Liver (tissue), 9 donors: ENCODE data around the gene RPP25L. TPM values are rescaled to one million over a fixed set of nuclear protein-coding genes. Genes with fewer than 3 reads are reported as not detected.

Source experiments
- DNase-seq: peaks from one replicate; pipeline ENCODE4 v3.0.0-alpha.2; 2017; ENCODE audit warnings: low spot score
- H3K27ac ChIP-seq, 2 donors: one replicate each; pipeline ENCODE4 v1.7.0; 2013; ENCODE audit warnings: inconsistent platforms in 2 of 2, low read length in 2 of 2, control low read depth in 1 of 2, low read depth in 1 of 2, mild to moderate bottlenecking in 1 of 2
- H3K27me3 ChIP-seq, 4 donors: one replicate each; pipeline versions ENCODE4 v1.6.1 to v1.7.0; 2013; ENCODE audit warnings: low read length in 3 of 4, inconsistent platforms in 1 of 4, mild to moderate bottlenecking in 1 of 4, moderate library complexity in 1 of 4; ENCODE audit not compliant: control insufficient read depth in 4 of 4, insufficient read depth in 4 of 4
- H3K36me3 ChIP-seq, 4 donors: one replicate each; pipeline versions ENCODE4 v1.6.1 to v1.7.0; 2013; ENCODE audit warnings: low read length in 3 of 4, mild to moderate bottlenecking in 3 of 4, low read depth in 1 of 4, moderate library complexity in 1 of 4; ENCODE audit not compliant: control insufficient read depth in 4 of 4, insufficient read depth in 3 of 4
- H3K4me1 ChIP-seq, 4 donors: one replicate each; pipeline versions ENCODE4 v1.6.1 to v1.7.0; 2013; ENCODE audit warnings: low read length in 3 of 4, mild to moderate bottlenecking in 3 of 4, moderate library complexity in 1 of 4; ENCODE audit not compliant: control insufficient read depth in 4 of 4, insufficient read depth in 4 of 4
- H3K4me3 ChIP-seq, 3 donors: one replicate each; pipeline versions ENCODE4 v1.6.1 to v1.7.0; 2013; ENCODE audit warnings: low read length in 3 of 3, control low read depth in 1 of 3, low read depth in 1 of 3, mild to moderate bottlenecking in 1 of 3
- H3K9ac ChIP-seq, 2 donors: one replicate each; pipeline ENCODE4 v1.7.0; 2013; ENCODE audit warnings: low read length in 2 of 2, mild to moderate bottlenecking in 2 of 2, moderate library complexity in 2 of 2, control low read depth in 1 of 2, low read depth in 1 of 2
- H3K9me3 ChIP-seq, 4 donors: one replicate each; pipeline versions ENCODE4 v1.6.1 to v1.7.0; 2013; ENCODE audit warnings: low read length in 3 of 4; ENCODE audit not compliant: control insufficient read depth in 4 of 4
- CTCF ChIP-seq: fragments of 150-350 bp; IDR thresholded peaks from 2 replicates; pipeline ENCODE4 v1.5.1; 2017; ENCODE audit warnings: improper control_type of control experiment, low read depth, low read length; ENCODE audit not compliant: missing input control
- EGR1 ChIP-seq, 2 donors: IDR thresholded peaks; 2 replicates each; pipeline ENCODE4 v1.6.1; 2016 to 2018; ENCODE audit warnings: antibody characterized with exemption in 2 of 2, low read depth in 2 of 2
- FOXA1 ChIP-seq: IDR thresholded peaks from 2 replicates; pipeline ENCODE4 v1.6.1; 2016; ENCODE audit warnings: antibody characterized with exemption
- GABPA ChIP-seq, 2 donors: IDR thresholded peaks in 1 of 2; conservative IDR thresholded peaks in 1 of 2; 2 replicates each; pipeline ENCODE4 v1.6.1; 2016; ENCODE audit warnings: antibody characterized with exemption in 2 of 2, mild to moderate bottlenecking in 1 of 2, moderate library complexity in 1 of 2
- HNF4A ChIP-seq, 2 donors: conservative IDR thresholded peaks; 2 replicates each; pipeline ENCODE4 v1.6.1; 2016; ENCODE audit warnings: antibody characterized with exemption in 2 of 2, mild to moderate bottlenecking in 2 of 2
- JUND ChIP-seq, 2 donors: IDR thresholded peaks; 2 replicates each; pipeline ENCODE4 v1.6.1; 2016; ENCODE audit warnings: antibody characterized with exemption in 2 of 2
- NR2F2 ChIP-seq: IDR thresholded peaks from 2 replicates; pipeline ENCODE4 v1.6.1; 2016; ENCODE audit warnings: antibody characterized with exemption
- RAD21 ChIP-seq, 2 donors: IDR thresholded peaks; 2 replicates each; pipeline ENCODE4 v1.6.1; 2016; ENCODE audit warnings: antibody characterized with exemption in 2 of 2, mild to moderate bottlenecking in 2 of 2
- RXRA ChIP-seq, 2 donors: IDR thresholded peaks; 2 replicates each; pipeline ENCODE4 v1.6.1; 2017 to 2018; ENCODE audit warnings: antibody characterized with exemption in 2 of 2, mild to moderate bottlenecking in 1 of 2
- SP1 ChIP-seq: IDR thresholded peaks from 2 replicates; pipeline ENCODE4 v1.6.1; 2018; ENCODE audit warnings: antibody characterized with exemption, mild to moderate bottlenecking
- TAF1 ChIP-seq: conservative IDR thresholded peaks from 2 replicates; pipeline ENCODE4 v1.6.1; 2016; ENCODE audit warnings: antibody characterized with exemption, mild to moderate bottlenecking
- ZBTB33 ChIP-seq: IDR thresholded peaks from 2 replicates; pipeline ENCODE4 v1.6.1; 2016; ENCODE audit warnings: antibody characterized with exemption
- WGBS: extraction: QIAGEN DNeasy Blood & Tissue Kit; methylation state at CpG from one replicate; pipeline ENCODE4 v1.1.7; 2013; 5-methylcytosine and 5-hydroxymethylcytosine counted together
- polyA plus RNA-seq, 2 donors: library from polyadenylated mRNA; stranded (reverse) in 1 of 2; unstranded in 1 of 2; fragments of 200-250 nt in 1 of 2; fragments of >200 nt in 1 of 2; fragmentation: Nextera tagmentation in 1 of 2; extraction: Ambion mirVana in 1 of 2; gene quantifications; one replicate each; pipeline versions ENCODE4 v1.2.1 to v1.2.3, GENCODE V29; 2013 to 2015
- total RNA-seq, 2 donors: library from RNA; depleted of rRNA; stranded (reverse); fragments of >200 nt; gene quantifications; one replicate each; pipeline ENCODE4 v1.2.3, GENCODE V29; 2014
- donor health status: healthy.
- donor health status: healthy.
- donor health status: healthy.
- donor health status: healthy.
- donor health status: healthy.

RPP25L gene
- total and polyA plus RNA-seq, 4 donors = 18.6 to 33.4 (median 24.2) TPM

DNA sequence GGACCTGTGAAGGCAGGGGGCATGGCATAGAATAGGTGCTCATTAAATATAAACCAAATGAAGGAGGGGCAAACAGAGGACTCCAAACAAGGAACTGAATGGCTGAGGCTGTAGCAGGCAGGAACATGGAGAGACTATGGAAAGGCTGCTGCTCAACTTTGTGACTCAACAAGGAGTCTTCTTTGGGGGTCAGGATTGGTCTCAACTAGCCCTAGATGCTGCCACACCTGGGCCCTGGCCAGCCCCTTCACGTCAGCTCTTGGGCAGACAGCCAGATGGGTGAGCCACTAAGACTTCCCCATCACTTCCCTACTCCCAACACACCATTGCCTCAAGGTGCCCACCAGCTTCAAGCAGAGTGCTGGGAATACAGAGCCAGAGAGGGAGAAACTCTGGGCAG is 11.0 kb downstream of the RPP25L start:
- TF ChIP-seq SP1 = no peak
- no peak for TF ChIP-seq RAD21 (IDR thresholded peaks at IDR 0.05)
- TF ChIP-seq NR2F2 = no peak
- TF ChIP-seq GABPA (IDR thresholded peaks at IDR 0.05 in 1 of 2, conservative IDR thresholded peaks at IDR 0.05 in 1 of 2) = no peak
- TF ChIP-seq JUND (IDR thresholded peaks at IDR 0.05) = no peak
- TF ChIP-seq TAF1 = no peak
- no peak for TF ChIP-seq FOXA1
- no peak for TF ChIP-seq RXRA (IDR thresholded peaks at IDR 0.05)
- TF ChIP-seq CTCF = no peak
- TF ChIP-seq ZBTB33 = no peak
- no peak for TF ChIP-seq EGR1 (IDR thresholded peaks at IDR 0.05; ENCODE audit: low read depth in 2 of 2)
- peaks cover 0 to 2% (median under 1%) of the 10 kb centered on the region in 4 donors for H3K4me1 ChIP-seq
- no peak overlapping the region for H3K4me3 ChIP-seq
- H3K9ac ChIP-seq = no peak overlapping the region
- H3K27me3 ChIP-seq = no peaks in the 10 kb centered on the region
- H3K27ac ChIP-seq = no peak overlapping the region
- DNase-seq = no peak
- no peaks in the 10 kb centered on the region for H3K9me3 ChIP-seq
- no peaks in the 10 kb centered on the region for H3K36me3 ChIP-seq
- 54% methylated on average over 1 of the region's 1 CpG for WGBS

- H3K27me3 ChIP-seq = no peaks in the 10 kb centered on the region
- no peaks in the 10 kb centered on the region for H3K36me3 ChIP-seq
- no peaks in the 10 kb centered on the region for H3K9me3 ChIP-seq
- no peak overlapping the region for H3K9ac ChIP-seq
- DNase-seq = no peak
- no peak overlapping the region for H3K27ac ChIP-seq
- peaks cover 0 to 7% (median 3%) of the 10 kb centered on the region in 4 donors for H3K4me1 ChIP-seq
- no peak overlapping the region for H3K4me3 ChIP-seq
- 58% methylated on average over 1 of the region's 1 CpG for WGBS
- TF ChIP-seq SP1 = no peak
- no peak for TF ChIP-seq FOXA1
Measured at GRCh38 chr9:34599546-34599945, 12.4 kb downstream of the RPP25L start.

- Histone ChIP-seq H3K27me3 (peaks cover 0 to 2% (median 0%) of the 10 kb centered on the region in 4 donors), H3K36me3 (no peaks in the 10 kb centered on the region), H3K27ac (peak overlapping the region; percentile 39 to 66), H3K9ac (peak overlapping the region in 1 of 2 donors; percentile 36), H3K4me1 (peaks cover 20 to 54% (median 47%) of the 10 kb centered on the region in 4 donors), H3K4me3 (no peak overlapping the region), H3K9me3 (no peaks in the 10 kb centered on the region)
- DNase-seq = no peak
- TF ChIP-seq FOXA1 = no peak
- TF ChIP-seq NR2F2 = peak; percentile 88
- TF ChIP-seq JUND (IDR thresholded peaks at IDR 0.05) = peak in 1 of 2 donors; percentile 68
- no peak for TF ChIP-seq HNF4A (conservative IDR thresholded peaks at IDR 0.05)
- TF ChIP-seq CTCF = no peak
- TF ChIP-seq RXRA (IDR thresholded peaks at IDR 0.05) = peak in 1 of 2 donors; percentile 47
- 66% methylated on average over 9 of the region's 9 CpGs for WGBS
Measured at GRCh38 chr9:34594177-34594576, 17.7 kb downstream of the RPP25L start.
